ENCODE results near the gene KRTAP10-7. TPM values are rescaled to one million over a fixed set of nuclear protein-coding genes. Genes with fewer than 3 reads are reported as not detected.

The KRTAP10-7 gene
- total and polyA plus RNA-seq, 9 of the 15 experiments (the other 6 are each of a cell fraction or from before 2014, with no cell fraction given), result not detected

- no peak for TF ChIP-seq OTX1 (CRISPR knock-in tag; IDR thresholded peaks at IDR 0.05)
- TF ChIP-seq SLC30A9 (CRISPR knock-in tag; IDR thresholded peaks at IDR 0.05), result no peak
- TF ChIP-seq NR1H2 (CRISPR knock-in tag; IDR thresholded peaks at IDR 0.05), result peak; percentile 78; the same call in 1 of the 2 replicates
- TF ChIP-seq RNF2 (IDR thresholded peaks at IDR 0.05), result peak; percentile 40; the same call in 1 of the 2 replicates
- TF ChIP-seq, protein P1, sequence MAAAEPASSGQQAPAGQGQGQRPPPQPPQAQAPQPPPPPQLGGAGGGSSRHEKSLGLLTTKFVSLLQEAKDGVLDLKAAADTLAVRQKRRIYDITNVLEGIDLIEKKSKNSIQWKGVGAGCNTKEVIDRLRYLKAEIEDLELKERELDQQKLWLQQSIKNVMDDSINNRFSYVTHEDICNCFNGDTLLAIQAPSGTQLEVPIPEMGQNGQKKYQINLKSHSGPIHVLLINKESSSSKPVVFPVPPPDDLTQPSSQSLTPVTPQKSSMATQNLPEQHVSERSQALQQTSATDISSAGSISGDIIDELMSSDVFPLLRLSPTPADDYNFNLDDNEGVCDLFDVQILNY (CRISPR knock-in tag; IDR thresholded peaks at IDR 0.05), result no peak
- 0 out of 2 replicates have a peak, but pooled peaks have one; percentile 61 for TF ChIP-seq HLTF (IDR thresholded peaks at IDR 0.05)
- TF ChIP-seq, protein P2, sequence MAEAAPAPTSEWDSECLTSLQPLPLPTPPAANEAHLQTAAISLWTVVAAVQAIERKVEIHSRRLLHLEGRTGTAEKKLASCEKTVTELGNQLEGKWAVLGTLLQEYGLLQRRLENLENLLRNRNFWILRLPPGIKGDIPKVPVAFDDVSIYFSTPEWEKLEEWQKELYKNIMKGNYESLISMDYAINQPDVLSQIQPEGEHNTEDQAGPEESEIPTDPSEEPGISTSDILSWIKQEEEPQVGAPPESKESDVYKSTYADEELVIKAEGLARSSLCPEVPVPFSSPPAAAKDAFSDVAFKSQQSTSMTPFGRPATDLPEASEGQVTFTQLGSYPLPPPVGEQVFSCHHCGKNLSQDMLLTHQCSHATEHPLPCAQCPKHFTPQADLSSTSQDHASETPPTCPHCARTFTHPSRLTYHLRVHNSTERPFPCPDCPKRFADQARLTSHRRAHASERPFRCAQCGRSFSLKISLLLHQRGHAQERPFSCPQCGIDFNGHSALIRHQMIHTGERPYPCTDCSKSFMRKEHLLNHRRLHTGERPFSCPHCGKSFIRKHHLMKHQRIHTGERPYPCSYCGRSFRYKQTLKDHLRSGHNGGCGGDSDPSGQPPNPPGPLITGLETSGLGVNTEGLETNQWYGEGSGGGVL (CRISPR knock-in tag; IDR thresholded peaks at IDR 0.05), result no peak
- peak; percentile 95 for TF ChIP-seq MEIS2 (IDR thresholded peaks at IDR 0.05; ENCODE audit: partially characterized antibody)
- TF ChIP-seq MTA1 (IDR thresholded peaks at IDR 0.05; ENCODE audit: borderline replicate concordance), result peak; percentile 71; the same call in 1 of the 2 replicates
- TF ChIP-seq ZNF24 (IDR thresholded peaks at IDR 0.05), result 0 out of 2 replicates have a peak, but pooled peaks have one; percentile 34
- TF ChIP-seq, protein P3, sequence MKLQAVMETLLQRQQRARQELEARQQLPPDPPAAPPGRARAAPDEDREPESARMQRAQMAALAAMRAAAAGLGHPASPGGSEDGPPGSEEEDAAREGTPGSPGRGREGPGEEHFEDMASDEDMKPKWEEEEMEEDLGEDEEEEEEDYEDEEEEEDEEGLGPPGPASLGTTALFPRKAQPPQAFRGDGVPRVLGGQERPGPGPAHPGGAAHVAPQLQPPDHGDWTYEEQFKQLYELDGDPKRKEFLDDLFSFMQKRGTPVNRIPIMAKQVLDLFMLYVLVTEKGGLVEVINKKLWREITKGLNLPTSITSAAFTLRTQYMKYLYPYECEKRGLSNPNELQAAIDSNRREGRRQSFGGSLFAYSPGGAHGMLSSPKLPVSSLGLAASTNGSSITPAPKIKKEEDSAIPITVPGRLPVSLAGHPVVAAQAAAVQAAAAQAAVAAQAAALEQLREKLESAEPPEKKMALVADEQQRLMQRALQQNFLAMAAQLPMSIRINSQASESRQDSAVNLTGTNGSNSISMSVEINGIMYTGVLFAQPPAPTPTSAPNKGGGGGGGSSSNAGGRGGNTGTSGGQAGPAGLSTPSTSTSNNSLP (IDR thresholded peaks at IDR 0.05; ENCODE audit: borderline replicate concordance, low read depth, low read length), result 0 out of 2 replicates have a peak, but pooled peaks have one; percentile 52
- no peak for TF ChIP-seq ZNF263 (CRISPR knock-in tag; IDR thresholded peaks at IDR 0.05; ENCODE audit: borderline replicate concordance)
- TF ChIP-seq ZNF395 (CRISPR knock-in tag; IDR thresholded peaks at IDR 0.05), result peak; percentile 91
- peak; percentile 76 for TF ChIP-seq FOXM1 (IDR thresholded peaks at IDR 0.05; ENCODE audit: low read depth)
- TF ChIP-seq FOXM1 (CRISPR knock-in tag; IDR thresholded peaks at IDR 0.05; ENCODE audit: low read depth), result no peak
- no peak for TF ChIP-seq ETV6 (IDR thresholded peaks at IDR 0.05; ENCODE audit: borderline replicate concordance in 1 of 2, low read depth in 2 of 2, low read length in 1 of 2)
- TF ChIP-seq ETV6 (CRISPR knock-in tag; IDR thresholded peaks at IDR 0.05; ENCODE audit: borderline replicate concordance), result no peak
- TF ChIP-seq NFIX (CRISPR knock-in tag; IDR thresholded peaks at IDR 0.05; ENCODE audit: low read depth), result no peak
- TF ChIP-seq ILF3 (IDR thresholded peaks at IDR 0.05; ENCODE audit: borderline replicate concordance), result no peak
- TF ChIP-seq TAL1 (IDR thresholded peaks at IDR 0.05), result peak; percentile 96
- no peak for TF ChIP-seq RBM15 (IDR thresholded peaks at IDR 0.05; ENCODE audit: insufficient read depth, low read length)
- no peak for TF ChIP-seq CBX8 (IDR thresholded peaks at IDR 0.05; ENCODE audit: borderline replicate concordance, extremely low read depth, low read depth, low read length, poor library complexity, severe bottlenecking)
- peak; percentile 63; the same call in 1 of the 2 replicates for TF ChIP-seq NFRKB (IDR thresholded peaks at IDR 0.05; ENCODE audit: low read depth)
These were observed 6.6 kb upstream of the KRTAP10-7 start (continued) for GRCh38 chr21:44593598-44594405.
